Measurements from ENCODE around the gene KRT15. TPM values are rescaled to one million over a fixed set of nuclear protein-coding genes. Genes with fewer than 3 reads are reported as not detected.

KRT15 gene
- polyA plus RNA-seq, 1 of the 3 experiments (the other 2 are of a cell fraction), result 16.9 TPM

- TF ChIP-seq GATA2 (CRISPR knock-in tag; IDR thresholded peaks at IDR 0.05) (no peak), JUND (IDR thresholded peaks at IDR 0.05) (no peak), PBX3 (IDR thresholded peaks at IDR 0.05) (no peak), FOXJ3 (CRISPR knock-in tag; IDR thresholded peaks at IDR 0.05) (no peak), TCF12 (IDR thresholded peaks at IDR 0.05) (no peak), SMC3 (IDR thresholded peaks at IDR 0.05; ENCODE audit: low read depth, low read length) (no peak), USF1 (IDR thresholded peaks at IDR 0.05; ENCODE audit: borderline replicate concordance, low read depth) (no peak), RAD21 (IDR thresholded peaks at IDR 0.05; ENCODE audit: low read length) (no peak), EZH2phosphoT487 (IDR thresholded peaks at IDR 0.05; ENCODE audit: borderline replicate concordance, low read depth) (no peak), FOXM1 (IDR thresholded peaks at IDR 0.05; ENCODE audit: low read depth) (no peak), USF2 (IDR thresholded peaks at IDR 0.05; ENCODE audit: borderline replicate concordance, low read depth, low read length) (no peak), GABPA (IDR thresholded peaks at IDR 0.05; ENCODE audit: low read depth) (no peak), TEAD4 (IDR thresholded peaks at IDR 0.05; ENCODE audit: borderline replicate concordance, insufficient read depth) (no peak), FOSL2 (IDR thresholded peaks at IDR 0.05; ENCODE audit: borderline replicate concordance, low read depth) (no peak), CTCF (IDR thresholded peaks at IDR 0.05) (no peak), MXI1 (IDR thresholded peaks at IDR 0.05; ENCODE audit: low read depth, low read length) (no peak), RFX5 (IDR thresholded peaks at IDR 0.05; ENCODE audit: low read length) (no peak), NFIC (IDR thresholded peaks at IDR 0.05; ENCODE audit: borderline replicate concordance) (no peak), SIN3A (IDR thresholded peaks at IDR 0.05; ENCODE audit: borderline replicate concordance, low read depth, low read length) (no peak)
- no peaks in the 10 kb centered on the region for H4K20me1 ChIP-seq (ENCODE audit: insufficient read depth)
- H3F3A ChIP-seq (replicated peaks; ENCODE audit: insufficient read depth), result peaks cover 2% of the 10 kb centered on the region
- no peaks in the 10 kb centered on the region for H3K36me3 ChIP-seq (replicated peaks in 1 of 2; ENCODE audit: control insufficient read depth in 1 of 2, insufficient read depth in 2 of 2, low read length in 1 of 2)
- H2AFZ ChIP-seq (ENCODE audit: low read depth), result no peak overlapping the region
- H3K79me2 ChIP-seq (ENCODE audit: insufficient read depth), result no peaks in the 10 kb centered on the region
- 77% methylated on average over 4 of the region's 4 CpGs for WGBS (ENCODE audit: low lambda C conversion rate)
- peak overlapping the region; percentile 45 to 86 for H3K27ac ChIP-seq (ENCODE audit: low read depth in 2 of 2, low read length in 1 of 2)
- no peaks in the 10 kb centered on the region for H3K27me3 ChIP-seq (ENCODE audit: insufficient read depth)
- ChIA-PET CTCF (interaction anchor here (0.6 to 10.6 kb wide), 6 partner anchors 10 to 701 kb away, joined by 3 to 144 read pairs (median 3); no protein-coding TSS in a partner anchor), POLR2A (interaction anchor here (1.2 to 1.3 kb wide), 2 partner anchors 25 to 166 kb away, joined by 3 to 9 read pairs; no protein-coding TSS in a partner anchor)
- H3K9ac ChIP-seq, result peak overlapping the region; percentile 20
- peaks cover 41 to 61% of the 10 kb centered on the region in 2 experiments for H3K4me1 ChIP-seq (ENCODE audit: control insufficient read depth in 1 of 2, insufficient read depth in 2 of 2, low read depth in 1 of 2, low read length in 1 of 2)
- no peaks in the 10 kb centered on the region for H3K9me3 ChIP-seq
- H3K4me3 ChIP-seq (ENCODE audit: low read depth in 2 of 2, low read length in 1 of 2), result peak overlapping the region in 1 of 2 experiments; percentile 17; a peak in 1 of 4 replicates
- DNase-seq, result no peak
- no peaks in the 10 kb centered on the region for H3K9me2 ChIP-seq
- H3K4me2 ChIP-seq, result peak overlapping the region; percentile 66
Measured at GRCh38 chr17:41523225-41523593, 4.5 kb upstream of the KRT15 start.

All from SK-N-SH (cell line).